Caco-2 (cell line): ENCODE results near the gene LBHD1. TPM values are rescaled to one million over a fixed set of nuclear protein-coding genes. Genes with fewer than 3 reads are reported as not detected.

Experiments used
- BruUV-seq: library from RNA; stranded (reverse); fragments of 400-500 nt; replicated peaks from 2 replicates; lab custom pipeline; 2021; lab: Mats Ljungman, UMichigan
- CTCF ChIA-PET: fragments of 300-600 bp; sonication (Branson Sonifier 250); formaldehyde crosslinking; loops from one replicate; lab custom pipeline; 2022; ENCODE audit warnings: antibody characterized with exemption; lab: Charles Lee
- POLR2A ChIA-PET: fragments of 300-600 bp; sonication (Branson Sonifier 250); formaldehyde crosslinking; loops from one replicate; lab custom pipeline; 2022; ENCODE audit warnings: antibody characterized with exemption; lab: Charles Lee
- DNase-seq, 2 experiments: peaks; one replicate each; pipeline versions ENCODE4 v3.0.0 to v3.0.0-alpha.2; 2020 to 2022
- H3K27me3 ChIP-seq: replicated peaks from 2 replicates; pipeline ENCODE4 v1.6.0; 2011; ENCODE audit warnings: low read length; ENCODE audit not compliant: control insufficient read depth, insufficient read depth
- H3K36me3 ChIP-seq: 2 replicates; pipeline ENCODE4 v1.5.1; 2011; ENCODE audit warnings: low read length; ENCODE audit not compliant: control insufficient read depth, insufficient read depth
- H3K4me1 ChIP-seq: fragments of 250-450 bp; sonication (Bioruptor Pico); 2 replicates; pipeline ENCODE4 v1.5.1; 2020; ENCODE audit warnings: mild to moderate bottlenecking
- H3K4me3 ChIP-seq: 2 replicates; pipeline ENCODE4 v1.5.1; 2011; ENCODE audit warnings: low read depth, mild to moderate bottlenecking, control low read depth, low read length
- H3K9me3 ChIP-seq: fragments of 250-450 bp; sonication (Bioruptor Pico); 2 replicates; pipeline ENCODE4 v1.5.1; 2020; ENCODE audit warnings: mild to moderate bottlenecking, moderate library complexity
- H3K27ac Mint-ChIP-seq: one replicate; pipeline ENCODE4 v1.8.0; 2022; ENCODE audit warnings: mixed read lengths; ENCODE audit not compliant: unreplicated experiment
- H3K27me3 Mint-ChIP-seq: one replicate; pipeline ENCODE4 v1.8.0; 2022; ENCODE audit warnings: mixed read lengths; ENCODE audit not compliant: insufficient read depth, unreplicated experiment
- H3K36me3 Mint-ChIP-seq: one replicate; pipeline ENCODE4 v1.8.0; 2022; ENCODE audit warnings: mild to moderate bottlenecking, mixed read lengths; ENCODE audit not compliant: insufficient read depth, unreplicated experiment
- H3K4me1 Mint-ChIP-seq: one replicate; pipeline ENCODE4 v1.8.0; 2022; ENCODE audit warnings: low read depth, mixed read lengths; ENCODE audit not compliant: unreplicated experiment
- H3K4me3 Mint-ChIP-seq: one replicate; pipeline ENCODE4 v1.8.0; 2022; ENCODE audit warnings: mild to moderate bottlenecking, moderate library complexity, mixed read lengths; ENCODE audit not compliant: unreplicated experiment
- H3K9me3 Mint-ChIP-seq: one replicate; pipeline ENCODE4 v1.8.0; 2022; ENCODE audit warnings: mixed read lengths; ENCODE audit not compliant: unreplicated experiment
- CTCF ChIP-seq, 2 experiments: fragments of 200-600 bp in 1 of 2; IDR thresholded peaks; 1 replicate in 1 of 2; 2 replicates in 1 of 2; pipeline versions ENCODE4 v1.5.1 to v1.8.0; 2011 to 2022; ENCODE audit warnings: antibody characterized with exemption in 1 of 2, control low read depth in 1 of 2, inconsistent platforms in 1 of 2, low read depth in 1 of 2, low read length in 1 of 2, mild to moderate bottlenecking in 1 of 2, moderate library complexity in 1 of 2; ENCODE audit not compliant: insufficient read depth in 1 of 2, severe bottlenecking in 1 of 2, unreplicated experiment in 1 of 2
- intact Hi-C: fragments of 100-400 bp; cut with micrococcal nuclease; formaldehyde crosslinking; loops from one replicate; pipeline ENCODE4 v1.10.0; 2022; ENCODE audit not compliant: unreplicated experiment
- total RNA-seq: library from RNA; stranded (reverse); gene quantifications from 2 replicates; pipeline ENCODE4 v1.2.3, GENCODE V29; 2022

The LBHD1 gene
- total RNA-seq, 1 experiment from 2014 or later = 11.9 TPM

- peak overlapping the region; percentile 69 for H3K27ac Mint-ChIP-seq
- H3K4me3 ChIP-seq = no peak overlapping the region
- peak in 1 of 2 experiments; percentile 42 for DNase-seq
These were observed 57.8 kb downstream of the LBHD1 start for GRCh38 chr11:62614275-62614674.

GRCh38 chr11:62613291-62613778, 58.7 kb downstream of the LBHD1 start:
- Histone ChIP-seq H3K36me3 (peaks cover 3% of the 10 kb centered on the region; the same call in 1 of the 2 replicates), H3K9me3 (no peaks in the 10 kb centered on the region), H3K27me3 (no peaks in the 10 kb centered on the region), H3K4me1 (peaks cover 30% of the 10 kb centered on the region), H3K4me3 (peak overlapping the region; percentile 87)
- Mint-ChIP-seq H3K27ac (peak overlapping the region; percentile 69), H3K36me3 (peaks cover 49% of the 10 kb centered on the region), H3K4me3 (peak overlapping the region; percentile 36), H3K9me3 (no peaks in the 10 kb centered on the region), H3K4me1 (peaks cover 28% of the 10 kb centered on the region), H3K27me3 (no peaks in the 10 kb centered on the region)
- TF ChIP-seq CTCF (IDR thresholded peaks at IDR 0.05; ENCODE audit: insufficient read depth in 1 of 2, low read depth in 1 of 2, low read length in 1 of 2, severe bottlenecking in 1 of 2, unreplicated experiment in 1 of 2) = no peak
- CTCF ChIA-PET = interaction anchor here (0.6 to 1.4 kb wide), 3 partner anchors 8 to 52 kb away, joined by 3 read pairs; partner anchors contain the start of genes B3GAT3, C11orf98, CSKMT and TUT1
- DNase-seq = no peak
- POLR2A ChIA-PET = no interaction called here
- BruUV-seq = no TSS peak
- intact Hi-C loops = loop anchor here (5.0 kb wide), 1 partner anchor 34 kb away; the partner anchor contains the start of gene GANAB

More at GRCh38 chr11:62614275-62614674, 57.8 kb downstream of the LBHD1 start:
- ChIA-PET CTCF (interaction anchor here (1.4 kb wide), 1 partner anchor 7 kb away, joined by 3 read pairs; the partner anchor contains the start of gene B3GAT3), POLR2A (no interaction called here)
- Mint-ChIP-seq H3K36me3 (peaks cover 54% of the 10 kb centered on the region), H3K4me3 (no peak overlapping the region), H3K27me3 (no peaks in the 10 kb centered on the region), H3K9me3 (no peaks in the 10 kb centered on the region), H3K4me1 (peaks cover 22% of the 10 kb centered on the region)
- Histone ChIP-seq H3K27me3 (no peaks in the 10 kb centered on the region), H3K36me3 (peaks cover 3% of the 10 kb centered on the region; the same call in 1 of the 2 replicates), H3K4me1 (peaks cover 30% of the 10 kb centered on the region), H3K9me3 (no peaks in the 10 kb centered on the region)
- intact Hi-C loops = loop anchor here (5.0 kb wide), 1 partner anchor 33 kb away; the partner anchor contains the start of gene GANAB
- no peak for TF ChIP-seq CTCF (IDR thresholded peaks at IDR 0.05; ENCODE audit: insufficient read depth in 1 of 2, low read depth in 1 of 2, low read length in 1 of 2, severe bottlenecking in 1 of 2, unreplicated experiment in 1 of 2)
- BruUV-seq = no TSS peak

Other genes starting within 250 kb of the LBHD1 start
- 312 and 324 TPM in 2 replicates for gene AHNAK, start 125.5 kb downstream of the LBHD1 start, total RNA-seq
- gene EEF1G, start 98.4 kb downstream of the LBHD1 start, total RNA-seq = 2,004 and 2,035 TPM in 2 replicates
- 27.2 and 30.2 TPM in 2 replicates for gene TUT1, start 80.7 kb downstream of the LBHD1 start, total RNA-seq
- 134 and 135 TPM in 2 replicates for gene MTA2, start 70.4 kb downstream of the LBHD1 start, total RNA-seq
- gene EML3, start 59.5 kb downstream of the LBHD1 start, total RNA-seq = 61.2 and 68.7 TPM in 2 replicates
- gene ROM1, start 59.0 kb downstream of the LBHD1 start, total RNA-seq = 1.1 and 1.3 TPM in 2 replicates
- gene B3GAT3, start 50.3 kb downstream of the LBHD1 start, total RNA-seq = 37.2 and 37.6 TPM in 2 replicates
- 414 and 442 TPM in 2 replicates for gene GANAB, start 25.7 kb downstream of the LBHD1 start, total RNA-seq
- 22.2 TPM in 2 replicates for gene INTS5, start 19.0 kb downstream of the LBHD1 start, total RNA-seq
- 115 and 123 TPM in 2 replicates for gene C11orf98, start 7.1 kb downstream of the LBHD1 start, total RNA-seq
- gene CSKMT, start 7.0 kb downstream of the LBHD1 start, total RNA-seq = 38.2 and 40.1 TPM in 2 replicates
- gene UQCC3, start 594 bp downstream of the LBHD1 start, total RNA-seq = 23.9 and 24.0 TPM in 2 replicates
- 116 and 118 TPM in 2 replicates for gene UBXN1, start 6.8 kb upstream of the LBHD1 start, total RNA-seq
- gene LRRN4CL, start 17.3 kb upstream of the LBHD1 start, total RNA-seq = 0.35 and 0.64 TPM in 2 replicates
- gene BSCL2, start 35.2 kb upstream of the LBHD1 start, total RNA-seq = 39.2 and 48.2 TPM in 2 replicates
- not detected in 2 replicates for gene GNG3, start 35.4 kb upstream of the LBHD1 start, total RNA-seq
- gene HNRNPUL2, start 55.2 kb upstream of the LBHD1 start, total RNA-seq = 60.0 and 62.9 TPM in 2 replicates
- 47.0 and 53.6 TPM in 2 replicates for gene TTC9C, start 56.2 kb upstream of the LBHD1 start, total RNA-seq
- 8.2 and 10.9 TPM in 2 replicates for gene ZBTB3, start 81.9 kb upstream of the LBHD1 start, total RNA-seq
- 139 TPM in 2 replicates for gene POLR2G, start 89.3 kb upstream of the LBHD1 start, total RNA-seq
- 26.8 and 30.1 TPM in 2 replicates for gene TAF6L, start 99.1 kb upstream of the LBHD1 start, total RNA-seq
- 59.9 and 68.4 TPM in 2 replicates for gene TMEM179B, start 115.1 kb upstream of the LBHD1 start, total RNA-seq
- gene TMEM223, start 119.7 kb upstream of the LBHD1 start, total RNA-seq = 22.7 and 28.1 TPM in 2 replicates
- 77.5 and 77.6 TPM in 2 replicates for gene NXF1, start 133.2 kb upstream of the LBHD1 start, total RNA-seq
- 39.9 and 44.2 TPM in 2 replicates for gene STX5, start 159.8 kb upstream of the LBHD1 start, total RNA-seq
- 0.95 TPM in 1 of 2 replicates, not detected in the other for gene TEX54, start 160.6 kb upstream of the LBHD1 start, total RNA-seq
- gene WDR74, start 167.3 kb upstream of the LBHD1 start, total RNA-seq = 112 and 115 TPM in 2 replicates
- 763 and 879 TPM in 2 replicates for gene SLC3A2, start 208.6 kb upstream of the LBHD1 start, total RNA-seq
- not detected in 2 replicates for gene CHRM1, start 249.1 kb upstream of the LBHD1 start, total RNA-seq